CD4-positive, alpha-beta T cell treated with Interleukin-15 for 4 hours (primary cell): ENCODE results near the gene COL23A1.

Experiments
- DNase-seq: peaks from one replicate; pipeline ENCODE4 v3.0.0-alpha.2; 2020; ENCODE audit warnings: low spot score

The COL23A1 gene

DNA sequence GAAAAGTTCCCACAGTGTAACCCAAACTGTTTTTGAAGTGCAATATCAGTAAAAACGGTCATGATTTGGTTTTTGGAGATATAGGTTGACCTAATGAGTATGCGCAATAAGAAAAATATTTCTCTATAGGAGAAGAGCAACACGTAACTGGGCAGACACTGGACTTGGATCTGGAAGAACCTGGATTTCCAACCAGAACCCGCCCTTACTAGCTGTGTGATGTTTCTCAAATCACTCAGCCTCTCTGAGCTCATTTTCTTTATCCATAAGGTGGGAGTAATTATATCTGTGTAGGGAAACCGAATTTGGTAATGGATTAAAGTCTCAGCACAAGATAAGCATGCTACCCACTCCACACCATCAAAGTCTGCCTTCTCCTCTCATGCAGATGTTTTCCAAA lies 169.1 kb downstream of the COL23A1 start:
- DNase-seq, result no peak

DNA sequence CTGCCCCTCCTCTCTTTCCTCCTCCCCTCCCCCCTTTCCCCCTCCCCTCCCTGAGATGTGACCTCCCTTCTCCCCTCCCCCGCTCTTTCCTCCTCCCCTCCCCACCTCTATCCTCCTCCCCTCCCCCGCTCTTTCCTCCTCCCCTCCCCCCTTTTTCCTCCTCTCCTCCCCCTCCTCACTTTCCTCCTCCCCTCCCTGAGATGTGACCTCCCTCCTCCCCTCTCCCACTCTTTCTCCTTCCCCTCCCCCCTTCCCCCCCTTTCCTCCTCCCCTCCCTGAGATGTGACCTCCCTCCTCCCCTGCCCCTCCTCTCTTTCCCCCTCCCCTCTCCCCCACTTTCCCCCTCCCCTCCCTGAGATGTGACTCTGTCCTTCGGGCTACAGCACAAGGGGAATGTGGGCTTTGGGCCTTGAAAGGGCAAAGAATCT lies 169.8 kb downstream of the COL23A1 start:
- no peak for DNase-seq

DNA sequence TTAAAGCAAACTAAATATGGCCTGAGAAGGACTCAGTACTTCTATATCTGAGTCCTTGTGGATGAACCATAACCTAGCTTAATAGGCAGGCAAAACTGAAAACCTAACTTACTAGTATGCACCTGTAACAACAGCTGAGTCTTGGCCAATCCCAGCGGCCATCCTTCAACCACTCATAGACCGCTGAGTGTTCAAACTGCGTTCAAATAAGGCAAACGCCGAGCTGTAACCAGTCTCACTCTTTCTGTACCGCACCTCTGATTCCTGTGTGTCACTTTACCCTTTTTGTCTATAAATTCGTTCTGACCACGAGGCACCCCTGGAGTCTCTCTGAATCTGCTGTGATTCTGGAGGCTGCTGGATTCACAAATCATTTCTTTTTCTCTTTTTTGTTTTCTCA lies 170.5 kb downstream of the COL23A1 start:
- DNase-seq, result no peak

DNA sequence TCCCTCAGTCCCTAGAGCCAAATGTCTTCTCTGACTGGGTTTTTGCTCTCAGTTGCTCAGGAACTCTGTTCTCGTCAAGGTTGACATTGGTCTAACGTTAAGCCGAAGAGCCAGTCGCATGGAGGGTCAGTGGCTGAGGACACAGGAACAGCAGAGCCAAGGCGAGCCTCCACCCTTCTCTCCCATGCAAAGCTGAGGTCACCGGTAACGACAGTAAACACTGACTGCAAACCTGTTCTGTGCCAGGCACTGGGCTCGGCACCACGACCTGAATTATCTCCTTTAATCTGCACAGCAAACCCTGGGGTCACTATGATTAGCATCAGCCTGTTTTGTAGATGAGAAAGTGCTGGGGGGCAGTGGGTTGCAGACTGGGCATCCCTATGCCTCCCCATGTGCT lies 171.0 kb downstream of the COL23A1 start:
- no peak for DNase-seq

DNA sequence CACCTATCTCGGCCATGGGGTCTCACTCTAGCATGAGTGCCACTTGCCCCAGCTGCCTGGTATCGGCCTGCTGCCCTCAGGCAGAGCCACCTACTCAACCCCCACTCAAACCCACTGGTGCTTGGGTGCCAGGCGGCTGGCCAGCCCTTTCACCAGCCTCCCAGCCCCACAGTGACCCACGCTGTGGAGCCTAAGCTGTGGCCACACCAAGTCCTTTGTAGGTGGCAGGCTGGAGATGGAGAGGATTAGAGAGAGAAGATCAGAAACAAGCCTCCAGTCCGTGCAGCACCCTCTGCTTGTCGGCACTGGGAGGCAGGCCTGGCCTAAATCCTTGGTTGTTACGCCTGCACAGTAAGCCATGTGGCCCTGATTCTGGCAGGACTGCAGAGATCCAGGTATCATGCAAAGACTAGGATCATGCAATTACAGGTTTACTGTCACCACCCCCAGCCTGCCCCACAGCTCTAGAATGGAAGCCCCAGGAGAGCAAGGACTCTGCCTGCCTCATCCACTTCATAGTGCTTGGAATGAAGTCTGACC lies 171.7 kb downstream of the COL23A1 start:
- DNase-seq, result no peak

DNA sequence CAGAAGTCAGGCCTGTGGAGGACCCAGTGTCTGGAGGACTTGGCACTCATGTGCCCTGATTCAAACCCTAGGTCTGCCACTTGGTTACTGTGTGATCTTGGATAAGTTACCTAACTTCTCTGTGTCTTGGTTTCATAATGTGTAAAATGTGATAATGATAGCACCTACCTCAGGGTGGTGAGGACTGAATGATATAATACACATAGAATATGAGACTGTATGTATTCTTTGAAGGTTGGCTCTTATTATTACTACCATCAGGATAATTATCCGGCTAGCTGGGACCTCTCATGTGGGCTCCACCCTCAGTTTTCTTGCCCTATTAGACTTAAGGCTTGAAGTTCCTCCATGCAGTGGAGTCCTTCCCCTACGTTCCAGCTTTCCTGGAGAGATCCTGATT lies 172.2 kb downstream of the COL23A1 start:
- DNase-seq, result no peak

DNA sequence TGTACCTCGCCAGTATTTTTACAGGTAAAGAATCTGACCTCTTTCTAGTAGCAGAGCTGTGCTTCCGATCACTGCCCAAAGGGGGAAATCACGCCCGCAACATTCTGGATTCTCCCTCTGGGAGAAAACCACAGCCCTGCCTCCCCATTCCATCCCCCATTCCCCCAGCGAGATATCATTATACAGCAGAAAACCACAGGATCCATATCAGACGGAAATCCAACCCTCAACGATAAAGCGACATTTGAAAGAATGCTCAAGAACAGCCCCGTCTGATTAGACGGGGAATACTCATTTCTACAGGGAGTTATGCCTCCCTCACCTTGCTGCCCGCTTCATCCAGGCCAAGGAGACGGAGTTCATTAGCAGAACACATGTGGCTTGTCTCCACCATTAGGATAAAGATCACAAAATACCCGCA lies 172.8 kb downstream of the COL23A1 start:
- no peak for DNase-seq

DNA sequence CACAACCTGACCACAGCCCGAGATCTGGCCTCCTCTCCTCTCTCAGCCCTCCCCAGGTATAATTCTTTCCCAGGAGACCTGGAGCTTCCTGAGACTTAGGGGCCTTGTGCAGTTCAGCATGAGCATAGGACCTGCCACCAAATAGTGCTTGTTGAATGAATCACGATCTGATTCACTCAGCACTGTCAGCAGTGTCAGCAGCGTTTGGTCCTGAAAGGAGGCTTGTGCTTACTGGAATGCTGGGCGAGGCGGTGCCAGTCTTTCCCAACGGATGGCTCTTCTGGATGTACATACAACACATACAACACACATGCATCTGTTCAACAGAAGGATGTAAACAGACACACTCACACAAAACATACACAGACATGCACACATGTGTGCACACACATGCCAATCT lies 173.3 kb downstream of the COL23A1 start:
- DNase-seq, result no peak

DNA sequence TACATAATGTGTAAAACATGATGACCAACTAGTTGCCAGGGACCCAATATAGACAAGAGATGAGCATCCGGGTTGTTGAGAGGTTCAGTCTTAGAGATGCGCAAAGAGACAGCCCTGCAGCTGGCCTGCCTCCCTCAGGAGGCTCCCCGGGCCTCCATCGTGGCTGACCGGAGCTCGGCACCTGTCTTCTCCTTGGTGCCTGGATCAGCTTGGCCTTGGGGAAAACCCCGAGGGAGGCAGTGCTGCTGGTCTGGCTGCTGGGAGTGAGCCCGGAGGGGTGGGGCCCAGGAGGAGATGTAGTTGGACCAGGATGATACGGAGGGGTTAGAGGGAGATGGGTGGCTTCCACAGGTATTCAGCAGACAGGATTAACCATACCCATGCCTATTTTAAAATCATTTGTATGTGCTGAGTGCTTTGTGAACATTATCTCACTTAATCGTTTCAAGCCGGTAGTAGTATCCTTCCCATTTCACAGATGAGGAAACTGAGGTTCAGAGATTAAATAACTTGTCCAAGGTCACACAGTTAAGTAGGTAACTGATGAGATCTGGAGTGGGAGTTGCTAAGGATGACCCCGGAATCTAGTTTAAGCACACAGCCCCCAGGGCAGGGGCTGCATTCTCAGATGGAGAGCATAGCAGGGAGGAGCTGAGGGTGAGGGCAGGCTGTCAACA lies 173.8 kb downstream of the COL23A1 start:
- DNase-seq, result no peak

DNA sequence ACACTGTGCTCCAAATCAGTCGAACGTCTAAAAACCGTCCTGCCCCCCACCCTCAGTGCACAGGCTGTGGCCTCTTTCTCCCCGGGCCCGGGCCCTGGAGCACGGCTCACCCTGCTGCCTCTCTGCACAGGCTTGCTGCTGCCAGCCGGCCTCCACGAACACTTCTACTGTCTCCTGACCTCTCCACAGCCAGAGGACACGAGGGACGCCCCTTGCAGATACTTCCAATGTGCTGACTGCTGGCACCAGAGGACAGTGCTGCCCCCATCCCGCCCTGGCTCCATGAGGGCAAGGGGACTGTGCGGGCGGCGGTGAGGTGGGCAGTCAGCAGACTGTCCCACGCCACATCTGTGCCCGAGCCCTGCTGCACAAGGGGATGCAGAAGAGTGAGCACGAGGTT lies 174.8 kb downstream of the COL23A1 start:
- no peak for DNase-seq

DNA sequence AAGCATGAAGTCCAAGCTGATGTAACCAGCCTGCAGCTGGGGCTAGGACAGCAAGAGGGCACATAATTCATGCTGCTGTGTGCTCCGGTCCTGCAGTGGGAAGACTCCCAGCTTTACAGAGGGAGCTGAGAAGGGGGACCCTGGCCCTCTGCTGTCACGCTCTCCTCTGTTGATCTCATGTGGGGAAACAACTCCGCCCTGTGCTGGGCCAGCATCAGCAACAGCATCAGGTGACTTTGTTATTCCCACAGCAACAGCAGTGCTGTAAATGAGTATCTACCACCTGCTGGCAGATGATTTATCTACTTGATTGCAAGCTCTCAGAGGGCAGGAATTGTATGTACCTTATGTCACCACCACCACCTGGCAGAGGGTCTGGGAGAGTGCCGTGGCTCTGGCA lies 176.2 kb downstream of the COL23A1 start:
- DNase-seq, result no peak

DNA sequence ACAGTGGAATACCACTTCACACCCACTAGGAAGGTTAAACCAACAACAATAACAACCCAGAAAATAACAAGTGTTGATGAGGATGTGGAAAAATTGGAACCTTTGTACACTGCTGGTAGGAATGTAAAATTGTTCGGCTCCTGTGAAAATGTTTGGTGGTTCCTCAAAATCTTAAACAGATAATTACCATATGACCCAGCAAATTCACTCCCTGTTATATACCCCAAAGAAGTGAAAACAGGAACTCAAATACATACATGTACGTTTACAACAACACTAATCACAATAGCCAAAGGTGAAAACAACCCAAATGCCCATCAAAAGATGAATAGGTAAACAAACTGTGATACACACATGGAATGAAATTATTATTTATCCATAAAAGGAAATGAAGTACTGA lies 179.1 kb downstream of the COL23A1 start:
- DNase-seq, result no peak

DNA sequence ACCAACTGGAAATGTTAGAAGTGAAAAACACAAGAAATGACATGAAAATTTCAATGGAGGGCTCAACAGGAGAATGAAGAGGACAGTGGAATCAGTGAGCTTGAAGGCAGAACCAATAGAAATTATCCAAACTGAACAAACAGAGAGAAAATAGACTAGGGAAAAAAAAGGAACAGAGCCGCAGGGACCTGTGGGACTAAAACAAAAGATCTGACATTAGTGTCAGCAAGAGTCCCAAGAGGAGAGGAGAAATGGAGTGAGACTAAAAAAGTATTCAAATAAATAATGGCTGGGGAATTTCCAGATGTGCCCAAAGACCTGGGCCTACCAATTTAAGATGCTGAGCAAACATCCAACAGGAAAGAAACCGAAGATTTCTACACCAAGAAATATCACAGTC lies 182.5 kb downstream of the COL23A1 start:
- DNase-seq, result no peak

DNA sequence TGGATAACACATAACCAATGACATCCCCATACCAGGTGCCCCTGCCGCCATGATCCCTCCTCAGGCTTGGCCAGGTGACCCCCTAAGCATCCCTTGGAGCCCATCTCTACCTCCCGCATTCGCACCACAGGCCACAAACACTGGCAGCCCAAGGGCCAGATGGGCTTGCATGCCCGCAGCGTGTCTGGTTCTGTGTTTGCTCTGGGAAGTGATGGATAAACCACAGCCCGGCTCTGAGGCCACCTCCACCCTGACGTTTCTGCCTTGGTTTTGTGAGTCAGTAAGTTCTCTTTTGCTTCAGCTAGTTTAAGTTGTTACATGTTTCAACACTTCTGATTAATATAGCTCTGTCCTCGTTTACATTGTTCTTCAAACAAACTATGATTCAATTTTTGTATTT lies 185.2 kb downstream of the COL23A1 start:
- DNase-seq, result no peak

DNA sequence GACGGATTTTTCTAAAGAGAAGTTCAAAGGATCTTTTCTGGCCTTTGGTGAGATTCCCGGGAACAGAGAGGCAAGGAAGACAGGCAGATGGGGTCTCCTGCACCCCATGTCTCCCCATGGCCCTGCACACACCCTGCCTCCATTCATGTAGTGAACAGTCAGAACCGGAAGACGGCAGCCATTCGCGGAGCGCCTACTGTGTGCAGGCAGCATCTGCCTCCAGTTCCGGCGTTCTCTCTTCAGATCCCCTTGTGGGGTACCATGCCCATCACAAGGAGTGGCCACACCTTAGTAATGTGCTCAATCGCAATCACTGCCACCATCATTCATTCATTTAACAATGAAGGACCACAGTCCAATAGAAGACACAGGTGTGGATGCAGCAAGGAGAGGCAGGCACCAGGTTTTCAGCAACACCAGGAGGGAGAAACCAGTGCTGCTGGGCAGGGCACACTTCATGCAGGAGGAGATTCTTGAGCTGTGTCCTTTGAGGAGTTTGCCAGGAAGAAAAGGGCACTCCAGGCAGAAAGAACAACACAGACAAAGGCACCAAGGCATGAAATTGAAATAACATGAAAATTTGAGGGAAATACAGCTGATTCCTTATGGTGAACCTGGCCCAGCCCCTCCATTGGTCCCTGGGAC lies 186.1 kb downstream of the COL23A1 start:
- no peak for DNase-seq

DNA sequence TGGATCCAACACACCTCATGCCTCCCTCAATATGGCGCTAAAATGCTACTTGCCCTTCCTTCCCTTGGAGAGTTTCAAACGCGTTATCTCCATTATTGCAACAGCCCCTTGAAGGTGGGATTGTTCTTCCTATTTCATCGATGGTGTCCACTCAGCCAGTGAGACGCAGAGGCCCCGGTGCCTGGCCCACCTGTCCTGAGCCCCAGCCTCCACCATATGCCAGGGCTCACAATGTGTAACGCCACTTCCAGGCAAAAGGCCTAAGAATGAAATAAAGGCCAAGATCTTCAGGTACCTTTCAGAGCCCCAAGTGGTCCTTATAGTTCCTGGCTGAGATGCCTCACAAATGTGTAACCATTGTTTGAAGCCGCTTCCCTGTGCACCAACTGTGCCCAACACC lies 186.8 kb downstream of the COL23A1 start:
- no peak for DNase-seq

DNA sequence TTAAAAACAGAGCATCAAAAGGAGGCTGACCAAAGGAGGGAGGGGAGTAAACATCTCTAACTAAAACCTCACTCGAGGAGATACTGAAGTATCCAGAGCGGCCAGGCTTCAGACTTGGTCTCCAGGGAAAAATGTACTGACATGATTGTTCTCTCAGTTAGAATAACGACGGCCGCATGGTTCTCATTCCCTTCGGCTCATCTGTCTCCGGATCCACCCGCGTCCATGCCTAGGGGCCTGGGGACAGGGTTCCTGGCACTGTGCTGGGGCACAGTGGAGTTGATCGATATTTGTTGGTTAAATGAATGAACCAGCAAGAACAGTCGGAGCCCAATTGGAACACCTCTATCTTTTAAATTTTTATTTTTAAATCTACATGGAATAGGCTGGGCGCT lies 190.5 kb downstream of the COL23A1 start:
- no peak for DNase-seq

DNA sequence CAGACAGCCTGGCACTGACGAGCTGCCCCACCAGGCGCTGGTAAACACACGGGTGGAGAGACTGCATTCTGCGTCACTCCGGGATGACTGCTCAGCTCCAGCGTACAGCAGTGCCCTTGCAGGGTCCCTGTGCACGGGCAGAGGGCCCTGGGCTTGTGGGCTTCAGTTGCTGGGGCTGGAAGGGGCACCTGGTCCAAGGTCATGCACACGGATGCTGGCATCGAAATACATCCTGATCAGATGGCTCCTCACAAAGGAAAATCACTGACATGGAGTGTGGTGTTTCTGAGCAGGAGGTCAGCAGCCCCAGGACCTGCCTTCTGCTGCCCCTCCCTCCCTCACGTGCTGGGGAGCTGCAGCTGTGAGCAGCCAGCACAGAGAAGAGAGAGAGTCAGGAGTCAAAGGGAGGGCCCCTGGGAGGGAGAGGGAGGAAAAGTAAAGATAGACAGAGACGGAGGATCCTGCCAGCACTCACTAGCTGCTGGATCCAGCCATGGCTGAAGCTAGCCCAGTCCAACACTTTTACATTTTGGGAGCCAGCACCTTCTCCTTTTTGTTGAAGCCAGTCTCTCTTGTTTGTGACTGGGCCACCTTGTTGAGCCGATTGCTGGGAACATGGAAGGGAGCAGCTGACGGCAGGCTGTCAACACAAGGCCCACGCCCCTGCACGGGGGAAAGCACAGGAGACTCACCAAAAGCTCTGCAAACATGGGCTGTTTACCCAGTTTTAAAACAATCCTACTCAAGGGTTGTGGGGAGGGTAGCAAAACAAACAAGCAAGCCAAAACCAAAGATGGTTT lies 191.1 kb downstream of the COL23A1 start:
- DNase-seq, result no peak

DNA sequence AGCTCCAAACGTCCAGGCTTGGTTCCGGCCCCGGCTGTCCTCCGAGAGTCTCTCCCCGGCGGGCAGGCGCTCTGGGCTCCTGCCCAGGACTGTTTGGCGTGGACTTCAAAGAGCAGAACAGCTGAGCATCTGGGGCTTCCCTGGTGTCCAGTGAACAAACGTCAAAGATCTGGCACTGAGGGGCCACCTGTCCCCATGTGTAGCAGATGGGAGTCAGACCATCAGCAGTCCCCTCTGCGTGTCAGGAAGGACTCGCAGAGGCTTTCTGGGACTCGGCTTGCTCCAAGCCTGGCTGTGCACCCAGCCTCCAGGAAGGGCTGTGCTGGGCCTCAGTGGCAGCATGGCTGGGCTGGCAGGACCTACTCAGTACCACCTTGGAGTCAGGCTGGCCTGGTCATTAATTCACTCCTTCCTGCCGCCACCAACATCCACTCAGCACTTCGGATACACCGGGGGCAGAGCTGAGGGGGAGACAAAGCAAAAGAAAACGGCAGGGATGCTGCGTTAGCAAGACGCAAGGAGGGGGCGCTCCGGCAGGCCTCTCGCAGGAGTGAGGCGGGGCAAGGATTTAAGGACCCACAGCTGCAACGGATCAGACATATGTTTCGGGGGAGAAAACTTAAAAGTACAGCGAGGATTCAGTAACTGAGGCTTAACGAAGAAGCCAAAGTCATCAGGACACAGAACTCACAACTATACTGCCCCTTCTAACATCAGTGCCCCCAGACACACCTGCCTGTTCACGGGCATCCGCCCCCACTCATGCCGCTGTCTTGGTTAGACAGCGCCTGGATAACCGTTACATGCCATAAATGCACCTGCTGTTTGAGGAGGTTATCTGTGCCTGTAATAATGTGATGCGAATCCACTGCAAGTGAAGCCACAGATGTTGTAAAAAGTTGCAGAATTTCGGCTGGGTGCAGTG lies 193.1 kb downstream of the COL23A1 start:
- no peak for DNase-seq

DNA sequence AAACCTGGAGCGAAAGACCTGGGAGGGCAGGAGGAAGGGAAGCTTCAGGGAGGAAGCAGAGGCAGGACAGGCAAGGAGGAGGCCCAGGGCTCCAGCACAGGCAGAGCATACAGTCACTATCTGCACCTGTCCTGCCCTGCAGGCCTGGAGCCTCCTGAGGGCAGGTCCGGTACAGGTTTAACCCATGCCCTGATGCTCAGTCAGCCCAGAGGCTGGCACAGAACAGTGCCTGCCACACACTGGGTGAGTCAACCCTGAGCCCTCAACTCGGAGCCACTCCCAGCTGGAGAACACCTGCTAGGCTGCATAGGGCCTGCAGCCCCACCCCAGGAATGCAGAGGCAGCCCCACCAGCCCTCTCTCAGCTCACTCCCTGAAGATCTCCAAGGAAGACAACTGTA lies 196.1 kb downstream of the COL23A1 start:
- DNase-seq, result no peak

DNA sequence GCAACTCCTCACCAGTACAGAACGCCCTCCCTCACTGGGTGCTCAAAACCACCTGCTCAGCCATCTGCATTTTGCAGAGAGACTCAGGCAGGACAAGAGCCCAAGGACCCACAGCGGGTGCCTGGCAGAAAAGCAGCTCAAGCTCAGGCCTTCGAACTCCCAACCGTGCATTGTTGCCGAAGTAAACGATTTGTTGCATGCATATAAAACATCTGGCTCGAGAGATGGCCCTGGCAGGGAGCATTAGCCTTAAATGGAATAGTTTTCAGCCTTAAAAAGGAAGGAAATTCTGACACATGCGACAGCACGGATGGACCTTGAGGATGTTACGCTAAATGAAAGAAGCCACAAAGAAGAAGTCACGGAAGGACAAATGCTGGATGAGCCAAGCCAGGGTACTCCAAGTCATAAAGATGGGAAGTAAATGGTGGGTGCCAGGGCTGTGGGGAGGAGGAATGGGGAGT lies 197.2 kb downstream of the COL23A1 start:
- DNase-seq, result no peak

DNA sequence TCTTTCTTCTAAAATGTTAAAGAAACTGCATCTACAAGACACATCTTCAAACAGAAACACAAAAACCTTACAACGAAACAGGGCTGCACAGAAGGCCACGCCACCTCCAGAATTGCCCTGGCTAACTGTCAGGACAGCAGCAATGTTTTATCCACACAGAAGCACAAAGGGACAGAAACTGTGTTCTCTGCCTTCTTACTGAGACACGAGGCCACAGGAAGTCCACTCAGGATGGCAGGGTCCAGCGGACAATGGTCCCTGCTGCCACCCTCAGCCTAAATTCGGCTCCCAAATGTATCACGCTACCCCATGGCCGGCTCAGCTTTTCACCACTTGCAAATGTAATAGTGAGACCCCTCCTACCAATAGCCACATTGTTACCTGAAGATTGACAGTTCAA lies 197.8 kb downstream of the COL23A1 start:
- no peak for DNase-seq
